Measurements from ENCODE around the gene KRT16.
"Not testable (repeated sequence)": the region's sequence is repeated elsewhere in the genome, so short reads cannot be mapped to it uniquely, and the experiment has no call there.

The KRT16 gene

DNA sequence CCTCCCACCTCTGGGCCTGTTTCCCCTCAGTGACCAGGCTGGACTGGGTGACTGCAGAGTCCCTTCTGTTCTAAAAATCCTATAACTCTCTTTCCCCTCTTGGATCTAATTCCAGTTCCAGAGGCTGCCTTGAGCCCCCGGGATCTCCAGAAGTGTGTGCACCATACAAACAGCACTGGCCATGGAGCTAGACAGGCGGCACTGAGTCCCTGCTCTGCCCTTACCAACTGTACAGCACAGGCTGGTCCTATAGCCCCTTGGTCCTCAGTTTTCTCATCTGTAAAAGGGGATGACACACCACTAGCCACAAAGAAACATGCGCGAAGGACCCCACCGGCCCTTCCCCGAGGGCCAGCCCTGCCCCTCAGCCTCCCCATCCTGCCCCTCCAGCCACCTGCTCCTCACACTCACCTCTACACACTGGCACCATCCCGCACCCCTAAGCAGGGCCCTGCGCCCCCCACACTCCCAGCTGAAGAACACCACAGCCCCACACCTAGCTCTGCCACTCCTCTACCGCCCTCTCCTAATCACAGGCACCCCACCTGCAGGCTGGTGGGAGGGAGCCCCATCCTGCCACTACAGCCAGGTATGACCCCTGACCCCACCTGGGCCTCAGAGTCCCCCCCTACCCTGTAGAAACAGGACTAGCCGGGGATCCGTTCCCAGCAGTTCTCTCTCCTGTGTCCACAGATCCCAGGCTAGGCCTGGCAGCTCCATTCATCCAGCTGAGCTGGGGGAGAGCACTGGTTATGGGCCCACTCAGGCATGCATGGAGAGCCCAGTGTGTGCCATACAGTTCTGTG lies 913 bp upstream of the KRT16 start:
- no peak for DNase-seq

DNA sequence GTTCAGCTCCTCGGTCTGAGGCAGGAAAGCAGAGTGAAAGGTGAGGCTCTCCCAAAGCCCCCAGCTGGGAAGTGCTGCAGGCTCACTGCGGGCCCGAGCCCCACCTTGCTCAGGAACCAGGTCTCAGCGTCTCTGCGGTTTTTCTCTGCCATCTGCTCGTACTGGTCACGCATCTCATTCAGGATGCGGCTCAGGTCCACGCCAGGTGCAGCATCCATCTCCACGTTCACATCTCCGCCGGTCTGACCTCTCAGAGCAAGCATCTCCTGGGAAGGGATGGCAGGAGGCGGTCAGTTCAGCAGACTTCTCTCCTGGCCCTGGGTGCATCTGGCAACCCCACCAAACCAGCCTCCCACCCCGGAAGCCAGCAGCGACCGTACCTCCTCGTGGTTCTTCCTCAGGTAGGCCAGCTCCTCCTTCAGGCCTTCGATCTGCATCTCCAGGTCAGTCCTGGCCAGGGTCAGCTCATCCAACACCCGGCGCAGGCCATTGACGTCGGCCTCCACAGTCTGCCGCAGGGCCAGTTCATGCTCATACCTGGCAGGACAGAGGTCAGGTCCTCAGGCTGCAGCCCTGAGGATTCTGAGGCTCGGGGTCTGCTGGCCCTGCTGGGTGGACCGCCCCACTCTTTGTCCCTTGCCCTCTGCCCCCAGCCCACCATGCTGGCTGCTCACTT lies 1.5 kb downstream of the KRT16 start:
- no peak for DNase-seq

DNA sequence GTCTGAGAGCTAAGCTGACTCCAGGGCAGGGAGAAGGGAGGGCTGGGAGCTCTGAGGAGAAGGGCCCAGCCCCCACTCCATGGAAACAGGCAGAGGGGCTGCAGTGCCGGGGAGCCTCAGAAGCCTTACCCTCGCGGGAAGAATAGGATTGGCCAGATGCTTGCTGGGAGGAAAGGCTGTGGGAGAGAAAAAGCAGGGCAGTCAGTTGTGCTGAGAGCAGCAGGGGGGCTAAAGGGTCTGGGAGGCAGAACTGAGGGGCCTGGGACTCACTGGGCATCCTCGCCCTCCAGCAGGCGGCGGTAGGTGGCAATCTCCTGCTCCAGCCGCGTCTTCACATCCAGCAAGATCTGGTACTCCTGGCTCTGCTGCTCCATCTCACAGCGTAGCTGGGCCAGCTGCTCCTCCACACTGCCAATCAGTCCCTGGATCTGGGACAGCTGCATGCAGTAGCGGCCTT lies 2.5 kb downstream of the KRT16 start:
- not testable (repeated sequence) for DNase-seq

DNA sequence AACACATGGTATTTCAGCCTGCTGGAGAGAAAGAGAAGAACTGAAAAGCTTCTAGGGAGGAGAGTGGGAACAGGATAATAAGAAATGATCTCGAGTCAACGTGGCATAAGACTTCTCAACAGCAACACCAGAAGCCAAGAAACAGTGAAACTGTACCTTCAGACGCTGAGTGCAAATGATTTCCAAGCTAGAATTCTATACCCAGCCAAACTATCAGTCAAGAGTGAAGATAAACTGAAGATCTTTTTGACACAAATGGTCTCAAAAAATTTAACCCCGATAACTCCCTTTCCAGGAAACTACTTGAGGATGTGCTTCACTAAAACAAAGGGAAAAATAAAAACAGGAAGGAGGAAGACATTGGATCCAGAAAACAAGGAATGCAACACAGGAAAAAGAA lies 5.6 kb downstream of the KRT16 start:
- not testable (repeated sequence) for DNase-seq

DNA sequence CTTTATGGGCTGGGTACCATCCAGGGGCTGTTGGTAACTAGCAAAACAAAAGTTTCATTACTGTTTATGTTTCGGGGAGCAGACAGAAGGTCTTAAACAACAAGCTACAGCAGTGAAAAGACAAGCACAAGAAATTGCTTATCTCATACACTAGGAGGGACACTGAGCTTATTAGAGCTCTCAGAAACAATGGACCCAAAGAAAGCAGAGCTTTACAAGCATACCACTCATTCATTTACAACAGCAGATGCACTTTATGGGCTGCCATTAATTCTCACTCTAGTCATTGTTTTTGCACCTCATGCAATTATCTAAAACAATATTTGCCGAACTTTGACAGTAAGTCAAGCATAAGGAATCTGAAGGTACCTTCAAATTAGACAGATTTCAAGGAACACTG lies 10.0 kb downstream of the KRT16 start:
- DNase-seq = no peak

DNA sequence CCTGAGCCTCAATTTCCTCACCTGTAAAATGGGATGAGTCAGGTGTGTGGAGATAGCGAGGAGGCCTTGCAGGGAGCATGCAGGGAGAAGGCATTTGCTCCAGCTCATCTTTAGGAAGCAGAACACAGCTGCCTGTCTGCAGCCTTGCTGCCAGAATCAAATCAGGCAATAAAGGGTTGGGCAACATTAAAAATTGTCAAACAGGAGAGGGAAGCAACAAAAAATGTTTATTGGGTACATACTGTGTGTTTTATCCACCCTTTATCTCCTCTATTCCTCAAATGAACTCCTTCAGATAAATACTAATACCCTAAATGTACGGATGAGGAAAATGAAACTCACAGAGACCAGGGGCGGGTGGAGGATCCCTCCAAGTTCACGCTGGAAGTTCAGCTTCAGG lies 12.2 kb downstream of the KRT16 start:
- DNase-seq = no peak

DNA sequence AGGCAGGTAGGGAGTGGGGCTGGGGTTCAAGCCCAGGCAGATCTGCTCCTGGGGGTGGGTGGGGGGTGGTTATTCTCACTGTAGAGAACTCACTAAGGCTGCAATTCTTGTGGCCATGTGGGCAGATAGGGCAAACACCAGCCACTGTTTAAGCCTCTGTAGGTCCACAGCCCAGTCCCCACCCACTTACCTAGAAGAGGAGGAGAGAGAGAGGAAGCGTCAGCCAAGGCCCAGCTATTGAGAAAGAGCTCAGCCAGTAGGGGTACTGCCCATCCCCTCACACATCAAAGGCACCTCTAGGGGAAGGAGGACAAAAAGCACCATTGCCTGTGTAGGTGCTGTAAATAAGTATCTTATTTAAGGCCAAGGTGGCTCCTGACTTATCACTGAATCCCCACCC lies 12.9 kb downstream of the KRT16 start:
- no peak for DNase-seq

DNA sequence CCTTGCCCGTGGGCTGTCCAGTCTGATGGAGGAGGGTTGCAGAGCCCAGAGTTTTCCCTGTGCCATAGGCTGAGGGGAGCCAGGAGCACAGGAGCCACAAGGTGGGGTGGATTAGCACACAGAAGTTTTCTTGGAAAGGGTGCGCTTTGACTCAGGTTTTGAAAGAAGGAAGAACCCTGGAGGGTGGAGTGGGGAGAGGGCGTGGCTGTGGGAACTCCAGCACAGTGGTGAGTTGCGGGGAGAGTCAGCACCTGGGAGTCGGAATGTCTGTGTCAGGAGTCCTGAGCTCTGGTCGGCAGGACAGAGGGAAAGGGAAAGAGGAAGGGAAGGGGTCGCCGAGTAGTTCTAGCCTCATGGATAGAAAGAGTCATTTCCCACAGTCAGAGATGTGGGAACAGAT lies 17.0 kb downstream of the KRT16 start:
- DNase-seq = no peak

DNA sequence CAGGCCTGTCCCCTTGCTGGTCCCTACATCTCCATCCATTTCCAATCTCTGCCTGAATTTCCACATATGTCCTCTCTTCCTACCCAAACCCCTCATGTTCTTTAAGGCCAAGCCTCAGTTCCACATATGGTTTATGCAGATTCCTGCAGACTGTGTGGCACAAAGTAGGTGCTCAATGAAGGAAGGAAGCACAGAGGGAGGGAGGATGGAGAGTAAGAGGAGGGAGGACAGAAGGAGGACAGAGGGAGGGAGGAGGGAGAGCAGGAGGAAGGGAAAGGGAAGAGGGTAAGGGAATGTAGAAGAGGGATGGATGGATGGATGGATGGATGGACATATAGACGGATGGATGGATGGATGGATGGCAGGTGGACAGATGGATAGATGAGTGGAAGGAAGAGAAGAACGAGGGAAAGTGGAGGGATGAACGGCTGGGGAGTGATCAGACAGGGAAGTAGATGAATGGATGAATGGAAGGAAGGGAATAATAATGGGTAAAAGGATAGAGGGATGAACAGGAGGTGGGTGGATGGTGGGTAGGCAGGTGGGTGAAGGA lies 18.1 kb downstream of the KRT16 start:
- DNase-seq = no peak

DNA sequence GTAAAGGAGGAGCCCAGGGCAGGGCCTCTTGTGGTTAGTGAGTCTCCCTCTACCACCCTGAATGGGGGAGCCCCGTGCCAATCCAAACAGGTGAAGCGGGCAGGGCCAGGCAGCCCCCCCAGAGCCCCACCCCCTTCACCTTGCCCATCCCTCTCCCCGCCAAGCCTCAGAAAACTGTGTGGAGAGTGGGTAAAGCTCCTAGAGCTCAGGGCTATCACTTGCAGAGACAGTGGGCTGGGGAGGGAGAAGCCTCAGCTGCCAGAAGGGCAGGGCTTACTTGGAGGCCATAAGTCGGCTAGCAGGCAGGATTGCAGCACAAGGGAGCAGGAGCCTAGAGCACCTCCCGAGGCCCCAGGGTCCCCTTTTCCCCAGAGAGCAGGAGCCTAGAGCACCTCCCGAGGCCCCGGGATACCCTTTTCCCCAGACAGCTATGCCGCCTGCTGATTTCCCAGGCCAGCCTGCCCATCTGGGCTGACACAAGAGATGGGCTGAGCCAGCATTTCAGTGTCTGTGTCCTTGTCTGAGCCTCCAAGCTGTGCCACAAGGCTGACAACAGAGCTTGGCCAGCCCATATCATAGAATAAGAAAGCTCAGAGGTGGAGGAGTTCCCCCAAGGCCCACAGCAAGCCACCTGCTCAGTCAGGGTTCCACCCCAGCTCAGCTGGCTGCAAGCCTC lies 19.1 kb downstream of the KRT16 start:
- no peak for DNase-seq

DNA sequence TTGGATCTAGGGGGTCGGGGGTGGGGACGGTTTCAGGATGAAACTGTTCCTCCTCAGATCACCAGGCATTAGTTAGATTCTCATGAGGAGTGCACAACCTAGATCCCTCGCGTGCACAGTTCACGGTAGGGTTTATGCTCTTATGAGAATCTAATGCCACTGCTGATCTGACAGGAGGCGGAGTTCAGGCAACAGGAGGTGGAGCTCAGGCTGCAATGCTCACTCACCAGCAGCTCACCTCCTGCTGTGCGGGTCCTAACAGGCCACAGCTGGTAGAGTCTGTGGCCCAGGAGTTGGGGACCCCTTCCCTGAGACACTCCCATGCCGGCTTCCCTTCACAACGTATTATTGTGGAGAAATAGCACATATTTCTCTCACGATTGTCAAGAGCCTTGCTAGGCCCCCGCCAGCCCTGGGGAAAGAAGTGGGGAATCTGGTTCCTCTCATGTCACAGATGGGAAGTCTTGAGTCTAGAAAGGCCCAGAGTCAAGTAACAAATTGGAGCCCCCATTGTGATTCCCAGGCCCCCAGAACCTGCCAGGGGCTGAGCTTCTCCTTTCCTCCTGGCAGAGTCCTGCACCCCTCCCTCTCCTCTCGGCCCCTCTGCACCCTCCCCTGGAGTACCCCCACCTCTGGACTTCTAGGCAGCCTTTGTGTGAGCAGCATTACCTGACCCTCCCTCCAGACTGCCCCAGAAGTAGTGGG lies 19.8 kb downstream of the KRT16 start:
- no peak for DNase-seq

DNA sequence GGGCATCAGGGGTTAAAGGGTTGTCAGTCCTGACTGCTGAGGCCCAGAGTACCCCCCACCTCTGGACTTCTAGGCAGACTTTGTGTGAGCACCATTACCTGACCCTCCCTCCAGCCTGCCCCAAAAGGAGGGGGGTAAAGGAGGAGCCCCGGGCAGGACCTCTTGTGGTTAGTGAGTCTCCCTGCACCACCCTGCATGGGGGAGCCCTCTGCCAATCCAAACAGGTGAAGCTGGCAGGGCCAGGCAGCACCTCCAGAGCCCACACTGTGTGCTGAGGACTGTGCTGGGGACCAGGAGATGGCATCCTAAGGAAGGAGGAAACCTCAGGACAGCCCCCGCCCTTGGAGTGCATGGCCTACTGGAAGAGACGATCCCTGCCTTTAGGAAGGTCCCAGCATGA lies 23.3 kb downstream of the KRT16 start:
- DNase-seq = no peak

DNA sequence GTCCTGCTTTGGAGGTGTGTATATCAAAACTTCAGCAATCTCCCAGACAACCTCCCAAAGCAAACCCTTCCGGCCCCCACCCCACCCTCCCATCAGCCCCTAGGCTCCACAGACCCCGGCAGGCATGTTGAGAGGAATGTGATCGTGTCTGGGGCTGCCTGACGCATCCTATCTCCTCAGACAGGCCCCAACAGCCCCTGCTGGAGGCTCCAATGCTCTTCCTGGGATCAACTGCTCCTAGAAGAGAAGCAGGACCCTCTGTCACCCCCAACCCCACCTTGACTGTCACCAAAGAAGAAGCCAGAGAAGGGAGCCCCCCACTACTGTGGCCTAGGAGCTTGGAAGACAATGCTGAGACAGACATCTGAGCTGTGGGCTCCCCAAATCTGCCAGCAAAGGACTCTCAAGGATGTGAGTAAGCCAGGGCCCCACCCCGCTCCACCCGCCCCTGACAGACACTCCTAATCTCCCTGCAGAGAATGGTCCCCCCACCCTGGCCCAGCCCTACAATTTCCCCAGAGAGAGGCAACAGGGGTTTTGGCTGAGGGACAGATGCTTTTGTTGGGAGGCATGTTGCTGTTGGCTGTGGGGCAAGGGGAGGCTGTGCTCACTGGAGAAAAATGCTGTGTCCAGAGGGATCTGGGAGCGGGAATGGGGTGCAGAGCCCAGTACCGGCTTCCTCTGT lies 24.3 kb downstream of the KRT16 start:
- no peak for DNase-seq

DNA sequence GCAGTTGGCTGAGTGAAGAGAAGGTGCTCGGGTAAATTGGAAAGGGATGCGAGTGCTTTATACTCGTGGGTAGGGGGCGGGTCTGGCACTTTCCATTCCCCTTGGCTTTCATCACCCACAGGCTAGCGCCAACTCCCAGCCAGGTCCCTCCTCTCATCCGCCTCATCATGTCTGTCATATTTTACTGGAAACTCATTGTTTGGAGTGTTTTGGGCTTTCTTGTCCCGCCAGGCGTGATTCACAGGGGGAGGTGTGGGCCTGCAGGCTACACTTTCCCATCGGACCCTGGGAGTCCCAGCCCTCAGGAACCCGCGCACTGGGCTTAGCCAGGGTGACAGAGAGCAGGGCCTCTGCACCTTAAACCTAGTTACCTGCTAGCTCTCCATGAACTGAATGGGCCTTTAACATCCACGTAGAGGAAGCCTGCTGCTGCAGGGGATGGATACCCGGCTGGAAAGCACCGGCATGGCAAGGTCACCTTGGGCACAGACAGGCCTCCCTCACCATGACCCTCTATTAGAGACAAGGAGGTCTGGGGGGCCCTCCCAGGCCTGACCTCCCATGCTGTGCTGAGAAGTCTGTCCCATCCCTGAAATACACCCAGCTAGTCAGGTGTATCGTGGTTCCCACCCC lies 25.6 kb downstream of the KRT16 start, which contains the start of gene KRT14:
Gene KRT14, minus strand, starts transcription at position 33 of the 633 bp plus-strand sequence. CDS start 61 bp downstream, outside the sequence.
- no peak for DNase-seq

DNA sequence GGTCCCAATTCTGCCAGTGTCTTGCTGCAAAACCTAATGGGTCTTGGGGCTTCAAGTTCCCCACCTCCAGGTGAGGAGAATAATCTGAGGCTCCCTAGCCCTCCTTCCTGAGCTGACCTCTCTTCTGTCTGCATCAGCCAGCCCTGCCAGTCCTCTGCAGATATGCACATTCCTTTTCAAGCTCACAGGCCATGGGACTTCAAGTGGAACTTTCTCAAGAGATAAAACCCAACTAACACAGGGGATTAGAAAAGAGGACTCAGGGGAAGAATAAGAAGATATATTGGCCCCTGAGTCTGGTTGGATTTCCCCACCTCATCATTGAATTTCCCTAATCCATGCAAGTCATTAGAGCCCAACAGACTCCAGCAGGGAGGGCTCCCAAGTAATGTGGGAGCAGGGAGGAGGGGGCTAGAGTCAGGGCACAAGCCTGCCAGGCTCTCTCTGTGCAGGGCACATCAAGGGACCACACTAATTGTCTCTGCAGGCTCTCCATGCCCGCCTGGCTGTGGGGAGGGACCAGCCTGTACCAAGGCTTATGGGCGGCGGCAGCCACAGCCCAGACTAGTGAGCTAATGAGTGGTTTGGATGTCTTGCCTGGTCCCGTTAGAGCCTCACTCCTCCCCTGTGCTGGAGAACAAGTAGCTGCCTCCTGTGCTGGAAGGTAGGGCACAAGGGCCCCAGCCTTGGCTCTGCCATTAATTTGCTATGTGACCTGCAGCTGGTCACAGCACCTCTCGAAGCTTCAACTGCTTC lies 27.1 kb downstream of the KRT16 start:
- DNase-seq = no peak

DNA sequence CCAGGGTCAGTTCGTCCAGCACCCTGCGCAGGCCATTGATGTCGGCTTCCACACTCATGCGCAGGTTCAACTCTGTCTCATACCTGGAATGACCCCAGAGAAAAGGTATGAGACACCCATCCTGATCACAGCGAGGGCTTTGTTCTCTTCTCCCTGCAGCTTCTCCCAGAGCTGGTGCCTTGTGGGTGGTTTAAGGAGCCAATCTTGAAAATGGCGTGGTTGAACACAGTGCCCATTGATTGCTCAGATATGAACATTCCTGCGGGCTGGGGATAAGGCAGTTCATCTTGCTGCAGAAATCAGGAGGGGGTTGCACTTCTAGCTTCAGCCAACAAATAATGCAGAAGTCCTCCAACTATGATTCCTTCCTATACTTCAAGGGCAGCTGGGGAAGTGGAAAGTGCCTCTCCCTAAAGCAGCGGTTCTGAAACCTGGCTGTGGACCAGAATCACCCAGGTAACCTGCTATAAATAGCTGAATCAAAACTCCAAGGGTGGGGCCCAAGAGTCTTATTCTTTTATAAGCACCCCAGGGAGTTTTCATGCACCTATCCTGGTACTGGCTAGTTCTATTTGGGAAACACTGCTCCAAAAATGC lies 28.1 kb downstream of the KRT16 start:
- DNase-seq = not testable (repeated sequence)

DNA sequence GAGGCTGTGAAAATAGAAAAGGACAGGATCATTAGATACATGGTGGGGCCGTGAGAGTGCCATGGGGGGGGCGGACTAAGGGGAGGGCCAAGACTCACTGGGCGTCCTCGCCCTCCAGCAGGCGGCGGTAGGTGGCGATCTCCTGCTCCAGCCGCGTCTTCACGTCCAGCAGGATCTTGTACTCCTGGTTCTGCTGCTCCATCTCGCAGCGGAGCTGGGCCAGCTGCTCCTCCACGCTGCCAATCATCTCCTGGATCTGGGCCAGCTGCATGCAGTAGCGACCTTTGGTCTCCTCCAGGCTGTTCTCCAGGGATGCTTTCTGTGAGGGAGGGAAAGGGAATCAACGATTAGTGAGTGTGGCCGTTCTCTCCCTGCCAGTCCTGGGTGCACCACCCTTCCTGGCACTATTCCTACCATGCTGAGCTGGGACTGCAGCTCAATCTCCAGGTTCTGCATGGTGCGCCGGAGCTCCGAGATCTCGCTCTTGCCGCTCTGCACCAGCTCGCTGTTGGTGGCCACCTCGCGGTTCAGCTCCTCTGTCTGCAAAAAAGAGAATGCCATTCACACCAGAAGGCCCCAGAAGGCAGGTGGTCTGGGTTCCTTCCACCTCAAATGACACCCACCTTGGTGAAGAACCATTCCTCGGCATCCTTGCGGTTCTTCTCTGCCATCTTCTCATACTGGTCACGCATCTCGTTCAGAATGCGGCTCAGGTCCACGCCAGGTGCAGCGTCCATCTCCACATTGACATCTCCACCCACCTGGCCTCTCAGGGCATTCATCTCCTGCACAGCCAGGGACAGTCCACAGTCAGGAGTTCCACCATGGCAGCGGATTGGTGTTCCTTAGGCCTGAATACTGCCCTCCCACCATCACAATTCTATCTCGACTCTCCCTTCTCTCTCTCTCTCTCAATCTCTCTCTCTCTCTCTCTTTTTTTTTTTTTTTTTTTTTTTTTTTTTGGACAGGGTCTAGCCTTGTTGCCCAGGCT lies 29.1 kb downstream of the KRT16 start:
- DNase-seq = no peak

DNA sequence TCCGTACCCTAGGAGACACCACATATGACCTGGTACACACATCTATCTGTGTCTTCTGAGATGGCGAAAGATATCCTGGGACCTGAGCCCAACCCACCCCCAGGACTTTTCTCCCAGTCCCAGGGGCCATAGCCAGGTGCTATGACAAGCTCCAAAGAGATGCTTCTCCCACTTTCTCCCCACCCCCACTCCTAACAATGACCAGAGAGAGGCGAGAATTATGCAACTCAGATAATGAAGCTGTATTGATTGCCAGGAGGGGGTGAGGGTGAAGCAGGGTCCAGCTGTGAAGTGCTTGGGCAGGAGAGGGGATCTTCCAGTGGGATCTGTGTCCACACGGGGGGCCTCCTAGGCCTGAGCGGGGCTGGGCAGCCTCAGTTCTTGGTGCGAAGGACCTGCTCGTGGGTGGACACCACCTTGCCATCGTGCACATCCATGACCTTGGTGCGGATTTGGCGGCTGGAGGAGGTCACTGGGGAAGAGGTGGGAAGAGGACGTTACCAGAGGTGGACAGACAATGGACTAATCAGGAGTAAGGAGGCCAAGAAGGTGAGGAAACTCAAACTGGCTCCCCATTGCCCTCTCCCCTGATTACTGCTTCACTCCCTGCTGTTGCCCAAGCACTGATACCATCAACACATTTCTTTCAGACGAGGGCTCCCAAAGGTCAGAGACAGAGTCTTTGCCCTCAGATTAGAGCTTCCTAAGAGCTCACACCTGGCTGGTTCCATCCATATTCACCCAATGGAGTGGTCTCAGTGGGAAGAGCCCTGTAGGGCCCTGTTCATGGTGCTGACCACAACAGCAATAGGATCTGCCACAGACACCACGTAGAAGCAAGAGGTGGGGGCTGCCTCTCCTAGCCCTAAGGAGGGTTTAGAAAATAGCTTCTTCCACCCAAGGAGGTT lies 30.3 kb downstream of the KRT16 start:
- not testable (repeated sequence) for DNase-seq
